Naive B cell (primary cell): ENCODE data around the gene BBIP1. TPM values are rescaled to one million over a fixed set of nuclear protein-coding genes. Genes with fewer than 3 reads are reported as not detected.
"Not testable (repeated sequence)": the region's sequence is repeated elsewhere in the genome, so short reads cannot be mapped to it uniquely, and the experiment has no call there.

Source experiments
- ATAC-seq, 2 donors: fragments of 150-1000 bp; cut with Tn5 transposase; 2 replicates each; pipeline ENCODE4 v1.10.0; 2021; ENCODE audit warnings: low read depth in 2 of 2, mild to moderate bottlenecking in 2 of 2, moderate library complexity in 2 of 2
- DNase-seq: peaks from one replicate; pipeline ENCODE4 v3.0.0; 2022
- H3K27ac Mint-ChIP-seq, 6 donors: one replicate each; pipeline ENCODE4 v1.8.0; 2020 to 2022; ENCODE audit warnings: mild to moderate bottlenecking in 6 of 6, mixed read lengths in 6 of 6, moderate library complexity in 5 of 6, inconsistent platforms in 2 of 6
- H3K27me3 Mint-ChIP-seq, 3 donors: one replicate each; pipeline ENCODE4 v1.8.0; 2021 to 2022; ENCODE audit warnings: mixed read lengths in 3 of 3, mild to moderate bottlenecking in 1 of 3
- H3K36me3 Mint-ChIP-seq, 2 donors: one replicate each; pipeline ENCODE4 v1.8.0; 2020 to 2022; ENCODE audit warnings: mixed read lengths in 2 of 2, inconsistent platforms in 1 of 2, mild to moderate bottlenecking in 1 of 2
- H3K4me1 Mint-ChIP-seq, 3 donors: one replicate each; pipeline ENCODE4 v1.8.0; 2020 to 2022; ENCODE audit warnings: mixed read lengths in 3 of 3, inconsistent platforms in 1 of 3, mild to moderate bottlenecking in 1 of 3, moderate library complexity in 1 of 3
- H3K4me3 Mint-ChIP-seq, 8 donors: one replicate each; pipeline ENCODE4 v1.8.0; 2020 to 2022; ENCODE audit warnings: mild to moderate bottlenecking in 8 of 8, mixed read lengths in 8 of 8, moderate library complexity in 8 of 8, inconsistent platforms in 2 of 8
- H3K9me3 Mint-ChIP-seq, 7 donors: one replicate each; pipeline ENCODE4 v1.8.0; 2020 to 2022; ENCODE audit warnings: mixed read lengths in 7 of 7, mild to moderate bottlenecking in 5 of 7, inconsistent platforms in 2 of 7, moderate library complexity in 1 of 7
- polyA plus RNA-seq, 6 donors: library from polyadenylated mRNA; unstranded; fragments of 300-500 nt; fragmentation: Illumina TruSeq; gene quantifications; one replicate each; pipeline ENCODE4 v1.2.3, GENCODE V29; 2021; ENCODE audit warnings: low read depth in 6 of 6

The BBIP1 gene
- polyA plus RNA-seq, 6 donors from 2014 or later, result 10.6 to 22.4 (median 18.2) TPM

DNA sequence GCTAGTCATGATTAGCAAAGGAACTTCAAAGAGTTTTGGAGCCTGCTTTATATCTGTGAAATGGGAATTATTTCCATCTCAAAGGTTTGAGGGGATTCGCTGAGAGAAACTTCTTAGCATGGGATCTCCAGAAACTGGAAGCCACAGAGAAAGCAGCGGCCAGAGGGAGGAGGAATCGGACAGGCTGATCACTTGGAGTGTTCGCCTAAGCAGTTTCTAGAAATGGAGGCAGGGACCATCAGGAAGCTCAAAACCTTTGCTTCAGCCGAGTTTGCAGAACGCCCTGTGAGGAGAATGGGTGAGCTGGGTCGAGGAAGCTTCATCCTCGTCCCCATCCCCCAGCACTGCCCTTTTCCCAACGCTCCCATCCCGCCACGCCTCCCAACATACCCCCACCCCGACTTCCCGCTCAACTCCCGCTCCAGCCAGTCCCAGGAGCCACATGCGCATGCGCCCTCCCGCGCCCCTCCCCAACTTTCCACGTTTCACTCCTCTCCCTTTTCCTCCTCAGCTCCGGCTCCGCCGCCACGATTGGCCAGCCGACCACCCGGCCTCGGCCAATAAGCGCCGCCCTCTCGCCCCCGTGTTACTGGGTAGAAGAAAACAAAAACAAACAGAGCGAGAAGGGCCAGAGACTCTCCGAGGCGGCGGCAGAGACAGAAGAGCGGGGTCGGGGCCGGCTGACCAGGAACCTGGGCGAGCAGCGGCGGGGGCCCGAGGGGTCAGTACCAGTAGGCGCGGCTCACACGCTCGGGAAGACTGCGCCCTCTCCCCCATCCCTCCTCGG lies 47.5 kb downstream of the BBIP1 start, which contains the start of gene PDCD4:
Gene PDCD4, plus strand, starts transcription at position 631 of the 787 bp plus-strand sequence. CDS start 4,100 bp downstream, outside the sequence.
- H3K4me3 Mint-ChIP-seq, result peak within 1 kb of the TSS; percentile 86 to 100 (median 98)
- peaks cover 0 to 8% of the 10 kb centered on the region in 2 donors for H3K36me3 Mint-ChIP-seq
- H3K27ac Mint-ChIP-seq, result peak within 1 kb of the TSS; percentile 96 to 100 (median 98)
- DNase-seq (peak; percentile 87), ATAC-seq (peak; percentile 68)
- no peaks in the 10 kb centered on the region for H3K27me3 Mint-ChIP-seq
- peaks cover 40 to 71% (median 56%) of the 10 kb centered on the region in 3 donors for H3K4me1 Mint-ChIP-seq
- no peaks in the 10 kb centered on the region for H3K9me3 Mint-ChIP-seq

DNA sequence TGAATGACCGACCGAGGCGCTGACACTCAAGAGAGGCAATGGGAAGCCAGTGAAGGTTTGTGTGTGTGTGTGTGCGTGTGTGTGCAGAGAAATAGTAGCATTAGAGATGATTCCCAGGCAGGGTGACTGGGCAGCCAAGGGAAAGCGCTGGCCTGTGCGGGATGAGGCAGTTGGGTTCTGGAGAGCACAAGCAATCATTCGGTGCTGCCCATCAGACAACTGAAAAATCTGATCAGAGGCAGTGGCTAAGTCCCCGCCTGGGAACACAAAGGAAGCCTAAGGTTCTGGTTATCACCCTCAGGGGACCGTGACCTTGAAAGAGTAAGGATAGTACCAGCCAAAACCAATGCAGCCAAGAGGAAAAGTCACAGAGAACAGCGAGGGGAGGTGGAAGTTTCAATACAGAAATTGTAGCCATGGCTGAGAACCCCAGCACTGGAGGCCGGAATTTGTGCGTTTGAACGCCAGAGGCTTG lies 48.1 kb downstream of the BBIP1 start:
- peaks cover 47 to 74% (median 63%) of the 10 kb centered on the region in 3 donors for H3K4me1 Mint-ChIP-seq
- DNase-seq (no peak), ATAC-seq (no peak)
- H3K27me3 Mint-ChIP-seq, result no peaks in the 10 kb centered on the region
- H3K9me3 Mint-ChIP-seq, result no peaks in the 10 kb centered on the region
- peak overlapping the region; percentile 86 to 100 (median 98) for H3K4me3 Mint-ChIP-seq
- H3K27ac Mint-ChIP-seq, result peak overlapping the region; percentile 95 to 100 (median 98)
- H3K36me3 Mint-ChIP-seq, result peaks cover 0 to 8% of the 10 kb centered on the region in 2 donors

- Mint-ChIP-seq H3K9me3 (no peaks in the 10 kb centered on the region), H3K27me3 (no peaks in the 10 kb centered on the region), H3K36me3 (peaks cover 0 to 8% of the 10 kb centered on the region in 2 donors), H3K4me1 (peaks cover 64 to 82% (median 82%) of the 10 kb centered on the region in 3 donors), H3K4me3 (peak overlapping the region; percentile 72 to 100 (median 92)), H3K27ac (peak overlapping the region; percentile 95 to 99 (median 97))
- DNase-seq, result peak; percentile 56
- ATAC-seq, result no peak
Observed at GRCh38 chr10:110868981-110869380, 50.0 kb downstream of the BBIP1 start.

DNA sequence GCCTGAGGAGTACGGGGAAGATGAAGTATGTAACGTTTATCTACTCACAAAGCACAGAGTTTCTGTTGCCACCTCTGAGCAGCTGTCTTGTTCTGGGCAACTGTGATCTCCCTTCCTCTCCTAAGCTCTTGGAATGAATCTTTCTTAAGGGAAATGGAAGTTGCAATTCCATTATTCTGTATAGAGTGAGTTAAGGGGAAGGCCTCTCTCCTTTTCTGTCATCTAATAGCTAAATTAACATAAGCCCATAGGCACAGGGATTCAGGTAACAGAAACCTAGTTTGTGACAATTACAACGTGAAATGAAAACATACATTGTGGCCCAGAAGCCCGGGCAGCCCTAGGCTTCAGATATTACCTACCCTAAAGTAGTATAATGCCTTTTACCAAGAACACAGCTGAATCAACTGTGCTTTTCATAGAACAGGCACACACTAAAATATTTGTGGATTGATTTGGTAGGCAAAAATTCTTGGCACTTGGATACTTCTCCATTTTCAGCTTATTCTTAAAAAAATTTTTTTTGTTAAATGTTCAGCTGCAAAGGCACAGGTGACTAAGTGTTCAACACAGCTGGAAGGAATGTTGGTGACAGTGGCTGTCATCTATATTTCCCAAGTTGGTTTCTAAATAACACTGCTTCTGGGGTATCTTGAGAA lies 51.0 kb downstream of the BBIP1 start:
- Mint-ChIP-seq H3K4me3 (peak overlapping the region; percentile 72 to 100 (median 92)), H3K36me3 (peaks cover 0 to 8% of the 10 kb centered on the region in 2 donors), H3K27ac (peak overlapping the region; percentile 95 to 100 (median 98)), H3K27me3 (no peaks in the 10 kb centered on the region), H3K9me3 (no peaks in the 10 kb centered on the region), H3K4me1 (peaks cover 69 to 87% (median 84%) of the 10 kb centered on the region in 3 donors)
- no peak for DNase-seq
- no peak for ATAC-seq

DNA sequence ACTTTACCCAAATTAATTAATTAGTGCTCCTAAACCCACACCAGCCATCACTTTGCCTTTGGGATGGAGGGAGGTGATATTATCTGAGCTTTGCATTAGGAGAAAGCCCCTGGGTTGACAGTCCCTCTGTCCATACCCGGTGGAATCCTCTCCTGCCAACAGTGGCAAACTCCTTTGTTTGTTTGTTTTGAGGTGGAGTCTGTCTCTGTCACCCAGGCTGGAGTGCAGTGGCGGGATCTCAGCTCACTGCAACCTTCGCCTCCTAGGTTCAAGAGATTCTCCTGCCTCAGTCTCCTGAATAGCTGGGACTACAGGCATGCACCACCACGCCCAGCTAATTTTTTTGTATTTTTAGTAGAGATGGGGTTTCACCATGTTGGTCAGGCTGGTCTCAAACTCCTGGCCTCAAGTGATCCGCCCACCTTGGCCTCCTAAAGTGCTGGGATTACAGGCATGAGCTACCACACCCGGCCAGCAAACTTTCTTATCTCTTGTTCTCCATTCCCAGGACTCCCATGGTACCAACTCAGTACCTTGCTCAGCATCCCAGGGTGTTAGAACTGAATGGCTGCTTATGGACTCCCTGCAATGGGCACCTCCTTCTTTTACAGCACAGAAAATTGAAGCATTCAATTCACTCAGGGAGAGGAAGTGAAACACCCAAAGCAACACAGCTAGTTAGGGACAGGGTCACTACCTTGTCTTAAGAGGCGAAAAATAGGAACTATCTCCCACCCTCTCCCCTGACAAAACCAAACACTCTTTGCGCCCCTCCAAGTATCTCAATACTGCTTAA lies 51.8 kb downstream of the BBIP1 start:
- DNase-seq, result peak; percentile 76

DNA sequence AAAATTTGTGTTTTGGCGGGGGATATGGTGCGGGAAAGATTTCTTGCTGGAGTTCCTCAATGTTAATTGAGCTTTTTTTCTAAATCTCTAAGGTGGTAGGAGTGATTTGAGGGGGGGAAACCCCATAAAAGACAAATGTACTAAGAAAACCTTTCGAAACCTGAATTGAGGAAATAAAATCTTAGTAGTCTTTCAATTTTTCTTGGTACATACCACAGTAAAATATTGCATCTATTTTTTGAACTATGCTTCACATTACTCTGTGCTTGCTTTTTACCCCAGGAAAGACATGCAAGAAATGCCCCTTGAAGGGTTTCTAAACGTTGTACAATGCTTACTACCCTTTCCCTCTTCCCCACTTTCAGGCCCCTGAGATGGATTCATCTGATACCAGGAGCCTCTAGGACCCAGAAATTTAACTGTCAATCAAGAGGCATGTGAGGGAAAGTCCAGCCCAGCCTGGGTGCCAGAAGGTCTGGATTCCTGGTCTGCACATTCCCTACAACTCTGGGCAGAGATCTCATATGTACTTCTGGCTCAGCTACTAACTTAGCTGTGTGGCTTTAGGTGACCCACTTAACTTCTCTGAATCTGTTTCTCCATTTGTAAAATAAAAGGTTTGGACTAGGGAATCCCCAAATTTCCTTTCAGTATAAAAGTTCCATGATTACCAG lies 53.0 kb downstream of the BBIP1 start:
- Mint-ChIP-seq H3K27ac (peak overlapping the region; percentile 97 to 100 (median 98)), H3K36me3 (no peaks in the 10 kb centered on the region), H3K4me3 (peak overlapping the region; percentile 74 to 100 (median 86)), H3K4me1 (peaks cover 72 to 99% (median 90%) of the 10 kb centered on the region in 3 donors), H3K27me3 (no peaks in the 10 kb centered on the region), H3K9me3 (no peaks in the 10 kb centered on the region)
- peak; percentile 49 to 51 for ATAC-seq
- peak; percentile 79 for DNase-seq

More for the DNA sequence above, 51.8 kb downstream of the BBIP1 start:
- not testable (repeated sequence) for H3K9me3 Mint-ChIP-seq, H3K27me3 Mint-ChIP-seq, H3K36me3 Mint-ChIP-seq
- H3K27ac Mint-ChIP-seq, result peak overlapping the region; percentile 95 to 100 (median 98)
- peak; percentile 49 to 52 for ATAC-seq
- peak overlapping the region; percentile 72 to 100 (median 92) for H3K4me3 Mint-ChIP-seq
- peaks cover 75 to 94% (median 90%) of the 10 kb centered on the region in 3 donors for H3K4me1 Mint-ChIP-seq

GRCh38 chr10:110865186-110865808 lies 53.7 kb downstream of the BBIP1 start:
- Mint-ChIP-seq H3K27ac (peak overlapping the region; percentile 97 to 100 (median 98)), H3K4me3 (peak overlapping the region; percentile 74 to 100 (median 86)), H3K27me3 (no peaks in the 10 kb centered on the region), H3K36me3 (no peaks in the 10 kb centered on the region), H3K9me3 (no peaks in the 10 kb centered on the region), H3K4me1 (peaks cover 72 to 99% (median 90%) of the 10 kb centered on the region in 3 donors)
- ATAC-seq (no peak), DNase-seq (no peak)

GRCh38 chr10:110864662-110865140 lies 54.3 kb downstream of the BBIP1 start:
- ATAC-seq (peak; percentile 62 to 67), DNase-seq (peak; percentile 82)
- H3K36me3 Mint-ChIP-seq, result no peaks in the 10 kb centered on the region
- peak overlapping the region; percentile 60 to 100 (median 86) for H3K4me3 Mint-ChIP-seq
- no peaks in the 10 kb centered on the region for H3K27me3 Mint-ChIP-seq
- H3K4me1 Mint-ChIP-seq, result peaks cover 72 to 99% (median 90%) of the 10 kb centered on the region in 3 donors
- no peaks in the 10 kb centered on the region for H3K9me3 Mint-ChIP-seq
- peak overlapping the region; percentile 97 to 100 (median 98) for H3K27ac Mint-ChIP-seq

DNA sequence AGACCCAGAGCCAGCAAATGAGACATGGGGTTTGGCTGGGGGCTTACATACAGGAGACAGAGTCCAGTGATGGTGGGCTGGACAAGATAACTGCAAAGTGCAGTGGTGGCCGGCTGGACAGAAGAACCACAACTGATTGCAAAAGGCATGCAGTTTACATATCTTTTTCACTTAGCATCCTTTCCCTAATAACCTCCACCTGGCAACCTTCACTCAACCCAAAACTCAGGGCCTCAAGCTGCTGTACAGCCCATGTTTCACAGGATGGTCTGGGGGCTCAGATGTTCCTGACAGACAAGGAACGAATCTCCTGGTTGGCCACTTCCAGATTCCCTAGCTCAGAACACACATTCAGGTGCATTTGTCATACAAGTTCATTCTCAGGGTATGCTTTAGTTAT lies 55.0 kb downstream of the BBIP1 start:
- H3K36me3 Mint-ChIP-seq, result no peaks in the 10 kb centered on the region

DNA sequence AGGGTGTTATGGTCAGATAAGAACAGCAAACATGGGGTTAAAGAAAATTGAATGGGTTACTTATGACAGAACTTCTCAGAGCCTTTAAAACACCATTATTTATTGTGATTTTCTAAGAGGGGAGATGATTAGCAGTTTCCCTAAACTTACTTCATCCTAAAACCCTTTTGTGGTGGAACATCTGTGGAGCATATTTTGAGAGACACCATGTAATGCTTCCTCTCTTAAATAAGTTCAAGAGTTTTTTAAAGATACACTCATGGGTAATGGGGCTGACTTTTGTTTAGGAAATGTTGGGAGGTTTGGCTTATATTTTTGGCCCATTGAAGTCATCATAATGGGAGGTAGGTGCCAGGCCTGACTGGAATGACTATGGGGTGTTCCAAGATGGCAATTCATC lies 55.6 kb downstream of the BBIP1 start:
- no peak for ATAC-seq
- Mint-ChIP-seq H3K27me3 (no peaks in the 10 kb centered on the region), H3K36me3 (no peaks in the 10 kb centered on the region)

More for the DNA sequence above, 55.0 kb downstream of the BBIP1 start:
- no peaks in the 10 kb centered on the region for H3K27me3 Mint-ChIP-seq
- peaks cover 71 to 99% (median 90%) of the 10 kb centered on the region in 3 donors for H3K4me1 Mint-ChIP-seq
- DNase-seq, result no peak
- peak overlapping the region; percentile 97 to 100 (median 98) for H3K27ac Mint-ChIP-seq
- H3K9me3 Mint-ChIP-seq, result no peaks in the 10 kb centered on the region
- H3K4me3 Mint-ChIP-seq, result peak overlapping the region in 5 of 8 donors; percentile 40 to 100 (median 86)
- ATAC-seq, result no peak

DNA sequence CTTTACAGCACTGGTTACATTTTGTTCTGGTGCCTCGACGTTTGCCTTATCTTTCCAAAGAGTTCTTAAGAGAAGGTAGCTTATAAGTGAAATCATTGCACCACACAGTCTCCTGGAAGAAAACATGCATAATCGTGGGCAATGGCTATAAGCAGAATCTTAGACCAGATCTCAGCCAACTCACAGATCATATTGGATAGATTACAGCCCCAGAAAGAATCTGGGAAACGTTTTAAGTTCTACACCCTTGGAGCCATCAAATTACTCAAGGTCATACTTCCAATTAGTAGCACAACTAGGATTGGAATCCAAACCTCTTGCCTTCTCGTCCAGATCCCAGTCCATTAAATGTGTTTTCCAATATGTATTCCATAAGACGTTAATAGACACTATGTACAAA lies 56.0 kb downstream of the BBIP1 start:
- Mint-ChIP-seq H3K27ac (peak overlapping the region; percentile 30 to 99 (median 86)), H3K9me3 (no peaks in the 10 kb centered on the region), H3K4me3 (peak overlapping the region in 2 of 8 donors; percentile 86 to 100), H3K36me3 (no peaks in the 10 kb centered on the region), H3K4me1 (peaks cover 77 to 99% (median 89%) of the 10 kb centered on the region in 3 donors), H3K27me3 (no peaks in the 10 kb centered on the region)
- ATAC-seq (no peak), DNase-seq (no peak)

More for the DNA sequence above, 55.6 kb downstream of the BBIP1 start:
- DNase-seq, result no peak
- Mint-ChIP-seq H3K27ac (peak overlapping the region; percentile 30 to 100 (median 98)), H3K4me1 (peaks cover 74 to 99% (median 87%) of the 10 kb centered on the region in 3 donors), H3K4me3 (peak overlapping the region in 4 of 8 donors; percentile 35 to 100 (median 92)), H3K9me3 (no peaks in the 10 kb centered on the region)
